Activated naive CD4-positive, alpha-beta T cell treated with anti-CD3 and anti-CD28 coated beads, Interleukin-2, amount 50 U/mL, for 16 hours (primary cell): Measurements from ENCODE around the gene DUSP28.
"Not testable (repeated sequence)": the region's sequence is repeated elsewhere in the genome, so short reads cannot be mapped to it uniquely, and the experiment has no call there.

Source experiments
- DNase-seq: peaks from one replicate; pipeline ENCODE4 v3.0.0-alpha.2; 2020

The DUSP28 gene

GRCh38 chr2:240560084-240560479, at the start of gene DUSP28:
Gene DUSP28 (plus strand): TSS chr2:240560357. CDS start chr2:240560685, 328 bp downstream.
- DNase-seq, result peak; percentile 92

GRCh38 chr2:240510513-240511210, 49.5 kb upstream of the DUSP28 start:
- DNase-seq, result no peak

GRCh38 chr2:240511351-240512108, 48.6 kb upstream of the DUSP28 start:
- DNase-seq, result no peak

- DNase-seq, result no peak
These were observed 48.1 kb upstream of the DUSP28 start for GRCh38 chr2:240512109-240512485.

- no peak for DNase-seq
These were observed 47.3 kb upstream of the DUSP28 start for GRCh38 chr2:240512666-240513535.

- peak; percentile 83 for DNase-seq
These were observed 46.4 kb upstream of the DUSP28 start for GRCh38 chr2:240513549-240514287.

- no peak for DNase-seq
These were observed 45.5 kb upstream of the DUSP28 start for GRCh38 chr2:240514631-240515030.

GRCh38 chr2:240517342-240517741, 42.8 kb upstream of the DUSP28 start:
- no peak for DNase-seq

GRCh38 chr2:240518981-240519380, 41.2 kb upstream of the DUSP28 start:
- no peak for DNase-seq

GRCh38 chr2:240519396-240520129, 40.6 kb upstream of the DUSP28 start:
- no peak for DNase-seq

- no peak for DNase-seq
These were observed 39.8 kb upstream of the DUSP28 start for GRCh38 chr2:240520130-240520973.

GRCh38 chr2:240520974-240521350, 39.2 kb upstream of the DUSP28 start:
- DNase-seq, result no peak

GRCh38 chr2:240521885-240522284, 38.3 kb upstream of the DUSP28 start:
- DNase-seq, result not testable (repeated sequence)

- no peak for DNase-seq
These were observed 37.8 kb upstream of the DUSP28 start for GRCh38 chr2:240522406-240522805.

- DNase-seq, result no peak
These were observed 36.5 kb upstream of the DUSP28 start for GRCh38 chr2:240523451-240524281.

GRCh38 chr2:240524963-240525718, 35.0 kb upstream of the DUSP28 start:
- DNase-seq, result no peak

- DNase-seq, result no peak
These were observed 34.4 kb upstream of the DUSP28 start for GRCh38 chr2:240525802-240526201.

- DNase-seq, result no peak
These were observed 33.6 kb upstream of the DUSP28 start for GRCh38 chr2:240526521-240526920.

- DNase-seq, result no peak
These were observed 32.9 kb upstream of the DUSP28 start for GRCh38 chr2:240527153-240527750.
